OCI-LY3 (cell line): ENCODE measurements around the gene HLA-DMB.
A peak's percentile ranks its signal among the peaks of the same experiment; 100 is the strongest.

Experiments used
- EZH2phosphoT487 ChIP-seq: fragments of 200-600 bp; shearing (Covaris generic); IDR thresholded peaks from 2 replicates; pipeline ENCODE4 v1.6.1; 2018; ENCODE audit warnings: antibody characterized with exemption, mixed run types, low read depth
- TF ChIP-seq, protein P1 (sequence below): fragments of 200-600, 300-600 bp; sonication (generic); IDR thresholded peaks from 2 replicates; pipeline ENCODE4 v1.5.1; 2014; ENCODE audit warnings: antibody characterized with exemption, low read length, low read depth

DNA sequence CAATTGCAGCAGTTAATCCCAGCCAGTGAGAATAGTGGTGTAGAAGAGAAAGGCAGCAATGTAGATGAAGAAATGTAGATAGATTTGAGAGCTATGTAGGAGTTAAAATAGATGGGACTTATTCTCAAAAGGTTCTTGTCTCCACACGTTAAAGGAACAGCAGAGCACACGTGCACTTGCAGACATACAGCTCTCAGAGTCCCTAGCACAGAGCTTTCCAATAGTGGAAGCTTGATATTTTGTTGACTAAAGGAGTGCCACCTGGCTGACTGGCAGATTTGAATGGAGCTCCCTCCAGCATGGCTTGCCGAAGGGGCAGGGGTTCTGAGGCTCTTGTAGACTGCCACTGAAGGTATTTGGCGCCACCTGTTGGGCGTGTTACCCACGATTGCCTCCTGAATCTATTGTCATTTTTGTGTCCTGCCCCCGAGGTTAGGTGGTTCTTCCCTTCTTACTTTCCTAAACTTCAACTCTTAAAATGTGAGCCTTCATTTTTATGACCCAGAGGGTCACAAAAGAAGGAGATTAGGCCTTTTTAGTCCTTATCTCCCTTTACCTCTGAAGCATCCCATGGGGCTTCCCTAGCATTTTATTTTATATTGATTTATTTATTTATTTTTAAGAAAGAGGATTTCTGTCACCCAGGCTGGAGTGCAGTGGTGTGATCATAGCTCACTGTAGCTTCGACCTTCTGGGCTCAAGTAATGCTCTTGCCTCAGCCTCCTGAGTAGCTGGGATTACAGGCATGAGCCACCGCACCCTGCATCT is 44.0 kb upstream of the HLA-DMB start:
- TF ChIP-seq, protein P1, sequence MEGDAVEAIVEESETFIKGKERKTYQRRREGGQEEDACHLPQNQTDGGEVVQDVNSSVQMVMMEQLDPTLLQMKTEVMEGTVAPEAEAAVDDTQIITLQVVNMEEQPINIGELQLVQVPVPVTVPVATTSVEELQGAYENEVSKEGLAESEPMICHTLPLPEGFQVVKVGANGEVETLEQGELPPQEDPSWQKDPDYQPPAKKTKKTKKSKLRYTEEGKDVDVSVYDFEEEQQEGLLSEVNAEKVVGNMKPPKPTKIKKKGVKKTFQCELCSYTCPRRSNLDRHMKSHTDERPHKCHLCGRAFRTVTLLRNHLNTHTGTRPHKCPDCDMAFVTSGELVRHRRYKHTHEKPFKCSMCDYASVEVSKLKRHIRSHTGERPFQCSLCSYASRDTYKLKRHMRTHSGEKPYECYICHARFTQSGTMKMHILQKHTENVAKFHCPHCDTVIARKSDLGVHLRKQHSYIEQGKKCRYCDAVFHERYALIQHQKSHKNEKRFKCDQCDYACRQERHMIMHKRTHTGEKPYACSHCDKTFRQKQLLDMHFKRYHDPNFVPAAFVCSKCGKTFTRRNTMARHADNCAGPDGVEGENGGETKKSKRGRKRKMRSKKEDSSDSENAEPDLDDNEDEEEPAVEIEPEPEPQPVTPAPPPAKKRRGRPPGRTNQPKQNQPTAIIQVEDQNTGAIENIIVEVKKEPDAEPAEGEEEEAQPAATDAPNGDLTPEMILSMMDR, result peak; percentile 80
- TF ChIP-seq EZH2phosphoT487, result no peak
